ENCODE results near the gene SAE1. TPM values are rescaled to one million over a fixed set of nuclear protein-coding genes. Genes with fewer than 3 reads are reported as not detected.
A peak's percentile ranks its signal among the peaks of the same experiment; 100 is the strongest.

SAE1 gene
- total RNA-seq, 2 experiments from 2014 or later, result 125 to 127 TPM

DNA sequence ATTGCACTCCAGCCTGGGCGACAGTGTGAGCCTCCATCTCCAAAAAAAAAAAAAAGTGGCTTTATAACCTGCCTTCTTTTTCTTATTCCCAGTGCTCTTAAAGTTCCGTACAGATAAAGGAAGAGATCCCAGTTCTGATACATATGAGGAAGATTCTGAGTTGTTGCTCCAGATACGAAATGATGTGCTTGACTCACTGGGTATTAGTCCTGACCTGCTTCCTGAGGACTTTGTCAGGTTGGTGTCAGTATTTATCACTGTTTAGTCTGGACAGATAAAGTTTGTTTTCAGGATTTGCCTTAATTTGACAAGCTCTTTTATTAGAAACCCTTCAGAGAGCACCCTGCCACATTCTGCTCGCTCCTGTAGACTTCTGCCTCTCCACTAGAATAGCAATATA, 66.5 kb downstream of the SAE1 start:
- Mint-ChIP-seq H3K4me3 (no peak overlapping the region), H3K36me3 (ENCODE audit: low read depth) (peaks cover 31% of the 10 kb centered on the region), H3K4me1 (ENCODE audit: low read depth) (peaks cover 5% of the 10 kb centered on the region), H3K27ac (no peak overlapping the region), H3K9me3 (no peaks in the 10 kb centered on the region), H3K27me3 (no peaks in the 10 kb centered on the region)
- intact Hi-C loops (cut with micrococcal nuclease), result no loop called here
- no peak for DNase-seq
- CTCF ChIA-PET, result interaction anchor here (0.9 to 7.3 kb wide), 4 partner anchors 10 to 51 kb away, joined by 3 to 36 read pairs (median 6); no protein-coding TSS in a partner anchor
- ATAC-seq, result no peak
- TF ChIP-seq, protein P1, sequence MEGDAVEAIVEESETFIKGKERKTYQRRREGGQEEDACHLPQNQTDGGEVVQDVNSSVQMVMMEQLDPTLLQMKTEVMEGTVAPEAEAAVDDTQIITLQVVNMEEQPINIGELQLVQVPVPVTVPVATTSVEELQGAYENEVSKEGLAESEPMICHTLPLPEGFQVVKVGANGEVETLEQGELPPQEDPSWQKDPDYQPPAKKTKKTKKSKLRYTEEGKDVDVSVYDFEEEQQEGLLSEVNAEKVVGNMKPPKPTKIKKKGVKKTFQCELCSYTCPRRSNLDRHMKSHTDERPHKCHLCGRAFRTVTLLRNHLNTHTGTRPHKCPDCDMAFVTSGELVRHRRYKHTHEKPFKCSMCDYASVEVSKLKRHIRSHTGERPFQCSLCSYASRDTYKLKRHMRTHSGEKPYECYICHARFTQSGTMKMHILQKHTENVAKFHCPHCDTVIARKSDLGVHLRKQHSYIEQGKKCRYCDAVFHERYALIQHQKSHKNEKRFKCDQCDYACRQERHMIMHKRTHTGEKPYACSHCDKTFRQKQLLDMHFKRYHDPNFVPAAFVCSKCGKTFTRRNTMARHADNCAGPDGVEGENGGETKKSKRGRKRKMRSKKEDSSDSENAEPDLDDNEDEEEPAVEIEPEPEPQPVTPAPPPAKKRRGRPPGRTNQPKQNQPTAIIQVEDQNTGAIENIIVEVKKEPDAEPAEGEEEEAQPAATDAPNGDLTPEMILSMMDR (IDR thresholded peaks at IDR 0.05), result no peak
- POLR2A ChIA-PET, result interaction anchor here (1.7 kb wide), 1 partner anchor 10 kb away, joined by 4 read pairs; no protein-coding TSS in a partner anchor

DNA sequence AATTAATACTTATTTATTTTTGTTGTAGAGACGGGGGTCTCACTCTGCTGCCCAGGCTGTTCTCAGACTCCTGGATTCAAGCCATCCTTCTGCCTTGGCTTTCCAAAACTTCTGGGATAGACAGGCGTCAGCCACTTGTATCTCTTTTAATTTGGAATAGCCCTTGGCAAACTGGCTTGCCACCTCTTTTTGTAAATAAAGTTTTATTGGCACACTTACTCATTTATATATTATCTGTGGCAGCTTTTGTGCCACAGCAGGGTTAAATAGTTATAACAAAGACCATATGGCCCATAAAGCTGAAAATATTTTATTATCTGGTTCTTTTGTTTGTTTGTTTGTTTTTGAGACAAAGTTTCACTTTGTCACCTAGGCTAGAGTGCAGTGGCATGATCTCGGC, 69.9 kb downstream of the SAE1 start:
- H3K4me1 Mint-ChIP-seq (ENCODE audit: low read depth), result peaks cover 5% of the 10 kb centered on the region
- ChIA-PET POLR2A (interaction anchor here (0.6 to 2.5 kb wide), 3 partner anchors 10 to 24 kb away, joined by 3 to 8 read pairs (median 3); no protein-coding TSS in a partner anchor), CTCF (interaction anchor here (1.8 to 7.3 kb wide), 4 partner anchors 10 to 47 kb away, joined by 3 to 36 read pairs (median 14); no protein-coding TSS in a partner anchor)
- DNase-seq, result no peak
- no peak for ATAC-seq
- no peak overlapping the region for H3K27ac Mint-ChIP-seq
- TF ChIP-seq, protein P1 (IDR thresholded peaks at IDR 0.05), result no peak
- no peak overlapping the region for H3K4me3 Mint-ChIP-seq
- intact Hi-C loops (cut with micrococcal nuclease), result no loop called here
- H3K9me3 Mint-ChIP-seq, result no peaks in the 10 kb centered on the region
- peaks cover 44% of the 10 kb centered on the region for H3K36me3 Mint-ChIP-seq (ENCODE audit: low read depth)
- H3K27me3 Mint-ChIP-seq, result no peaks in the 10 kb centered on the region

DNA sequence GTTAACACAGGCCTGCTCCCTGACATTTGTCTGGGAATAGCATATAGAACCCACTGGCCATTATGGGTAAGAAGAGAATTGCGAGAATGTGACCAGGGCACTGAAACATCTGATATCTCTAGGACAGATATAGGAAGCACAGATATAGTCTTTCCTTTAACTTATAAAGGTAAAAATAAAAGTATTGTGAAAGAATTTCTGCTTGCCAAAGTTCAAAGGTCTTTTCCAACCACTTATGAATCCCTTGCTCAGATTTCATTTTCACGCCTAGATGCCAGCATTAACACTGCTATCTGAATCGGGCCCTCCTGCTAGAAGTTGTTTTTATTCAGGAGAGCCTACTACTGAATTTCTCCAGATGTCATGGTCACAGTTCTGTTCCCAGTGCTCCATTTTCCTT, 72.6 kb downstream of the SAE1 start:
- no peak overlapping the region for H3K4me3 Mint-ChIP-seq
- ATAC-seq (no peak), DNase-seq (no peak)
- CTCF ChIA-PET, result no interaction called here
- no peaks in the 10 kb centered on the region for H3K9me3 Mint-ChIP-seq
- TF ChIP-seq, protein P1 (IDR thresholded peaks at IDR 0.05), result no peak
- no peaks in the 10 kb centered on the region for H3K27me3 Mint-ChIP-seq
- H3K27ac Mint-ChIP-seq, result peak overlapping the region; percentile 8
- intact Hi-C loops (cut with micrococcal nuclease), result no loop called here
- POLR2A ChIA-PET, result no interaction called here
- peaks cover 5% of the 10 kb centered on the region for H3K4me1 Mint-ChIP-seq (ENCODE audit: low read depth)
- peaks cover 41% of the 10 kb centered on the region for H3K36me3 Mint-ChIP-seq (ENCODE audit: low read depth)

DNA sequence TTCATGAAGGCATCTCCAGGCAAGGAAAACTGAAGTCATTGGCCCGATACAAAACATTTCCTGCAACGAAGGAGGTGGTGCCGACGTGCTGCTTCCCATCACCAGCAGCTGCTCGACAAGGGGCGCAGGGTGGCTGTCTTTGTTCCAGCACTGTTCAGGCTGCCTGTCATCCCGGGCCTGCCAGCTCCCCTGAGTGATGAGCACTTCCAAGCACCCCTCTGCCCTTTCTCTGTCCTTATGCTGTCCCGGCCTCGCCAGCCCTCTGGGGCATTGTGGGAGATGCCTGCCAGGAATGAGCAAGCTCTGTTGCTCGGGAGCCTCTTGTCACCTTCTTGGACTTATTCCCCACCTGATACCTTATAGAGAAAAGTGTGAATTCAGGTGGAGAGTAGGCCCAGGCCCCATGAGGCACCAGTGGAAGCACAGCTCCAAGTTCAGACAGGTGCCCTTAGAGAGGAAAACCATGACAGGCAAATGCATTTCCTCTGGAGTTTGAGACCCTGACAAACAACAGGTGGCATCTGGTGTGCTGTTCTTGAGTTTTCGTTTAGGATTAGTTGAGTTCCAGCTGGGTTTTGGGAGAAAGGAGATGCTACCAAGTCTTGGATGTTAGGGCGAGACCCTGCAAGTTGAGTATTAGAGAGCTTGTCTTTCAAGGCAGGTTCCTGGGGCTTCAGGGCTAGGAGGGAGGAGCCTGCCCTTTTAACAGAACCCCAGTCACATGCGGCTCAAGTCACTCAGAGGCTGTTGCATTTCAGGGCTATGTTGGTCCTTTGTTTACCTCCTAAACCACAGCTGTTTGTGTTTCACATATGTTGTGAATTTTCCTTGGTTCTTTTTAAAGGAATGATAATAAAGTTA, 78.9 kb downstream of the SAE1 start:
- DNase-seq (no peak), ATAC-seq (no peak)
- CTCF ChIA-PET, result interaction anchor here (0.9 to 11.2 kb wide), 24 partner anchors 10 to 199 kb away, joined by 3 to 399 read pairs (median 8); partner anchors contain the start of genes CCDC9 and SAE1
- H3K9me3 Mint-ChIP-seq, result no peaks in the 10 kb centered on the region
- TF ChIP-seq, protein P1 (IDR thresholded peaks at IDR 0.05), result no peak
- POLR2A ChIA-PET, result interaction anchor here (0.9 to 5.0 kb wide), 9 partner anchors 8 to 78 kb away, joined by 3 to 35 read pairs (median 8); partner anchors contain the start of gene CCDC9
- peaks cover 14% of the 10 kb centered on the region for H3K4me1 Mint-ChIP-seq (ENCODE audit: low read depth)
- H3K36me3 Mint-ChIP-seq (ENCODE audit: low read depth), result peaks cover 33% of the 10 kb centered on the region
- intact Hi-C loops (cut with micrococcal nuclease), result loop anchor here (2.0 kb wide), 1 partner anchor 35 kb away; no protein-coding TSS in a partner anchor
- no peaks in the 10 kb centered on the region for H3K27me3 Mint-ChIP-seq
- peak overlapping the region; percentile 55 for H3K27ac Mint-ChIP-seq
- no peak overlapping the region for H3K4me3 Mint-ChIP-seq

- H3K36me3 Mint-ChIP-seq (ENCODE audit: low read depth), result peaks cover 28% of the 10 kb centered on the region
- H3K9me3 Mint-ChIP-seq, result no peaks in the 10 kb centered on the region
- H3K4me3 Mint-ChIP-seq, result no peak overlapping the region
- TF ChIP-seq, protein P1 (IDR thresholded peaks at IDR 0.05), result no peak
- H3K4me1 Mint-ChIP-seq (ENCODE audit: low read depth), result peaks cover 14% of the 10 kb centered on the region
- intact Hi-C loops (cut with micrococcal nuclease), result loop anchor here (2.0 kb wide), 1 partner anchor 35 kb away; no protein-coding TSS in a partner anchor
- peak overlapping the region; percentile 83 for H3K27ac Mint-ChIP-seq
- DNase-seq (no peak), ATAC-seq (no peak)
- no peaks in the 10 kb centered on the region for H3K27me3 Mint-ChIP-seq
- CTCF ChIA-PET, result interaction anchor here (0.6 to 11.2 kb wide), 33 partner anchors 10 to 220 kb away, joined by 3 to 399 read pairs (median 8); partner anchors contain the start of genes CCDC9, INAFM1 and SAE1
- POLR2A ChIA-PET, result interaction anchor here (0.9 to 5.0 kb wide), 13 partner anchors 9 to 96 kb away, joined by 3 to 35 read pairs (median 4); partner anchors contain the start of genes CCDC9 and ZC3H4
Observed at GRCh38 chr19:47210180-47210490, 79.5 kb downstream of the SAE1 start.

All from activated CD8-positive, alpha-beta T cell treated with anti-CD3 and anti-CD28 coated beads for 36 hours (primary cell).